Mesothelial cell of epicardium (in vitro differentiated cells): Measurements from ENCODE around the gene PLEKHM3. TPM values are rescaled to one million over a fixed set of nuclear protein-coding genes. Genes with fewer than 3 reads are reported as not detected.
"Not testable (repeated sequence)": the region's sequence is repeated elsewhere in the genome, so short reads cannot be mapped to it uniquely, and the experiment has no call there.

Experiments
- DNase-seq, 2 experiments: peaks; one replicate each; pipeline ENCODE4 v3.0.0; 2021; ENCODE audit warnings: low spot score in 2 of 2; ENCODE audit not compliant: unreplicated experiment in 2 of 2
- H3K27ac Mint-ChIP-seq: 2 replicates; pipeline ENCODE4 v1.8.0; 2021; ENCODE audit warnings: mixed read lengths
- H3K27me3 Mint-ChIP-seq: 2 replicates; pipeline ENCODE4 v1.8.0; 2021; ENCODE audit warnings: low read depth, mixed read lengths
- H3K36me3 Mint-ChIP-seq: 2 replicates; pipeline ENCODE4 v1.8.0; 2021; ENCODE audit warnings: mixed read lengths
- H3K4me1 Mint-ChIP-seq: 2 replicates; pipeline ENCODE4 v1.8.0; 2021; ENCODE audit warnings: mixed read lengths
- H3K4me3 Mint-ChIP-seq: 2 replicates; pipeline ENCODE4 v1.8.0; 2021; ENCODE audit warnings: mild to moderate bottlenecking, moderate library complexity, mixed read lengths
- H3K9me3 Mint-ChIP-seq: 2 replicates; pipeline ENCODE4 v1.8.0; 2021; ENCODE audit warnings: mixed read lengths
- CTCF ChIP-seq: fragments of 200-600 bp; sonication (generic); IDR thresholded peaks from one replicate; pipeline ENCODE4 v1.5.0; 2021; ENCODE audit warnings: antibody characterized with exemption; ENCODE audit not compliant: unreplicated experiment
- total RNA-seq: library from RNA; stranded (reverse); gene quantifications from 3 replicates; pipeline ENCODE4 v1.2.1, GENCODE V29; 2021

Gene PLEKHM3
- total RNA-seq, 1 donor from 2014 or later = 16.2 TPM

- DNase-seq = no peak
- no peak overlapping the region for H3K4me3 Mint-ChIP-seq
- no peaks in the 10 kb centered on the region for H3K36me3 Mint-ChIP-seq
- TF ChIP-seq CTCF = peak; percentile 55
- H3K27ac Mint-ChIP-seq = no peak overlapping the region
- H3K9me3 Mint-ChIP-seq = no peaks in the 10 kb centered on the region
- peaks cover 26% of the 10 kb centered on the region for H3K4me1 Mint-ChIP-seq
- no peaks in the 10 kb centered on the region for H3K27me3 Mint-ChIP-seq
These were observed 212.0 kb downstream of the PLEKHM3 start for GRCh38 chr2:207813221-207813916.

GRCh38 chr2:207812726-207813080 lies 212.6 kb downstream of the PLEKHM3 start:
- Mint-ChIP-seq H3K27ac (no peak overlapping the region), H3K4me1 (peaks cover 26% of the 10 kb centered on the region), H3K27me3 (no peaks in the 10 kb centered on the region), H3K9me3 (no peaks in the 10 kb centered on the region), H3K36me3 (no peaks in the 10 kb centered on the region), H3K4me3 (no peak overlapping the region)
- TF ChIP-seq CTCF = no peak
- no peak for DNase-seq

- Mint-ChIP-seq H3K9me3 (no peaks in the 10 kb centered on the region), H3K27me3 (no peaks in the 10 kb centered on the region), H3K36me3 (no peaks in the 10 kb centered on the region), H3K27ac (peak overlapping the region; percentile 31), H3K4me1 (peaks cover 26% of the 10 kb centered on the region), H3K4me3 (no peak overlapping the region)
- no peak for TF ChIP-seq CTCF
- no peak for DNase-seq
These were observed 213.1 kb downstream of the PLEKHM3 start for GRCh38 chr2:207812058-207812725.

- not testable (repeated sequence) for H3K36me3 Mint-ChIP-seq, H3K27ac Mint-ChIP-seq, H3K4me3 Mint-ChIP-seq, H3K9me3 Mint-ChIP-seq, H3K27me3 Mint-ChIP-seq, DNase-seq
- H3K4me1 Mint-ChIP-seq = peaks cover 26% of the 10 kb centered on the region
These were observed 213.7 kb downstream of the PLEKHM3 start for GRCh38 chr2:207811658-207812057.

GRCh38 chr2:207810200-207810788 lies 215.0 kb downstream of the PLEKHM3 start:
- peaks cover 26% of the 10 kb centered on the region for H3K4me1 Mint-ChIP-seq
- no peaks in the 10 kb centered on the region for H3K9me3 Mint-ChIP-seq
- no peak overlapping the region for H3K4me3 Mint-ChIP-seq
- H3K36me3 Mint-ChIP-seq = no peaks in the 10 kb centered on the region
- no peak for DNase-seq
- TF ChIP-seq CTCF = no peak
- no peak overlapping the region for H3K27ac Mint-ChIP-seq
- H3K27me3 Mint-ChIP-seq = no peaks in the 10 kb centered on the region

- DNase-seq = no peak
- Mint-ChIP-seq H3K27ac (no peak overlapping the region), H3K4me1 (peaks cover 24% of the 10 kb centered on the region), H3K36me3 (no peaks in the 10 kb centered on the region), H3K27me3 (no peaks in the 10 kb centered on the region), H3K4me3 (no peak overlapping the region), H3K9me3 (no peaks in the 10 kb centered on the region)
- no peak for TF ChIP-seq CTCF
These were observed 217.2 kb downstream of the PLEKHM3 start for GRCh38 chr2:207808119-207808518.
